K562 (cell line): ENCODE data around the gene PDCD6IP. TPM values are rescaled to one million over a fixed set of nuclear protein-coding genes. Genes with fewer than 3 reads are reported as not detected.

Experiments used
- ADNP ChIP-seq: fragments of 200-800 bp; sonication (Bioruptor generic); IDR thresholded peaks from 2 replicates; pipeline ENCODE4 v1.6.1; 2016; ENCODE audit warnings: missing genetic modification characterization, missing compliant biosample characterization
- ARID1B ChIP-seq: fragments of 450-650 bp; IDR thresholded peaks from 2 replicates; pipeline ENCODE4 v1.6.1; 2016; ENCODE audit warnings: antibody characterized with exemption, mild to moderate bottlenecking, inconsistent platforms
- DNMT1 ChIP-seq: fragments of 450-650 bp; IDR thresholded peaks from 2 replicates; pipeline ENCODE4 v1.6.1; 2016; ENCODE audit warnings: antibody characterized with exemption, mild to moderate bottlenecking
- NCOA1 ChIP-seq: fragments of 450-650 bp; IDR thresholded peaks from 2 replicates; pipeline ENCODE4 v1.6.1; 2016; ENCODE audit warnings: low read depth
- NCOA6 ChIP-seq: fragments of 450-650 bp; IDR thresholded peaks from 2 replicates; pipeline ENCODE4 v1.6.1; 2017; ENCODE audit warnings: mild to moderate bottlenecking
- NR3C1 ChIP-seq: sonication (generic); formaldehyde crosslinking; IDR thresholded peaks from 2 replicates; pipeline ENCODE4 v1.8.1; 2022; ENCODE audit warnings: missing genetic modification reagents
- ZBTB40 ChIP-seq, 2 experiments: fragments of 450-650 bp in 1 of 2; sonication (generic) in 1 of 2; formaldehyde crosslinking in 1 of 2; IDR thresholded peaks; 2 replicates each; pipeline versions ENCODE4 v1.7.1 to v1.9.0; 2016 to 2022; ENCODE audit warnings: inconsistent platforms in 1 of 2, mild to moderate bottlenecking in 1 of 2, missing genetic modification reagents in 1 of 2
- ZNF431 ChIP-seq: sonication (generic); formaldehyde crosslinking; IDR thresholded peaks from 2 replicates; pipeline ENCODE4 v1.8.0; 2022; ENCODE audit warnings: mild to moderate bottlenecking, missing genetic modification reagents
- ZNF561 ChIP-seq: fragments of 450-650 bp; formaldehyde crosslinking; conservative IDR thresholded peaks from 2 replicates; pipeline ENCODE4 v1.4.0; 2020; ENCODE audit warnings: mild to moderate bottlenecking, moderate library complexity
- polyA plus RNA-seq, 8 experiments: library from polyadenylated mRNA; depleted of rRNA in 4 of 8; stranded (reverse) in 5 of 8; unstranded in 3 of 8; fragments of >200 nt; fragmentation: Nextera tagmentation in 2 of 8; fragmentation: Illumina TruSeq in 1 of 8; extraction: Ambion mirVana in 2 of 8; extraction: Trizol in 1 of 8; gene quantifications; 2 replicates each; pipeline versions ENCODE4 v1.2.1 to v1.2.3, GENCODE V29; 2011 to 2014; ENCODE audit warnings: inconsistent platforms in 1 of 8, missing spikeins in 1 of 8
- total RNA-seq, 7 experiments: library from RNA; depleted of rRNA in 6 of 7; stranded (reverse); fragments of >200 nt in 6 of 7; fragmentation: Illumina TruSeq in 2 of 7; extraction: Trizol in 2 of 7; gene quantifications; 2 replicates each; pipeline versions ENCODE4 v1.2.1 to v1.2.3, GENCODE V29; 2011 to 2021; ENCODE audit warnings: low replicate concordance in 1 of 7
- TF ChIP-seq, protein P1 (sequence below): sonication (generic); formaldehyde crosslinking; IDR thresholded peaks from 2 replicates; pipeline ENCODE4 v1.8.1; 2022; ENCODE audit warnings: missing genetic modification reagents
- TF ChIP-seq, protein P2 (sequence below): fragments of 450-650 bp; formaldehyde crosslinking; IDR thresholded peaks from 2 replicates; pipeline ENCODE4 v1.4.0; 2022; ENCODE audit warnings: mild to moderate bottlenecking, moderate library complexity
- TF ChIP-seq, protein P3 (sequence below): fragments of 250-450 bp; sonication (Bioruptor Pico); IDR thresholded peaks from 2 replicates; pipeline ENCODE4 v1.5.0; 2021; ENCODE audit warnings: mild to moderate bottlenecking, borderline replicate concordance

Gene PDCD6IP
- total and polyA plus RNA-seq, 9 of the 15 experiments (the other 6 are each of a cell fraction or from before 2014, with no cell fraction given): 40.2 to 302 (median 122) TPM

GRCh38 chr3:33798418-33799201 lies at the start of gene PDCD6IP (continued):
- TF ChIP-seq ZBTB40 (IDR thresholded peaks at IDR 0.05) (peak; percentile 95), ZBTB40 (CRISPR knock-in tag; IDR thresholded peaks at IDR 0.05) (no peak), NR3C1 (no peak), NCOA6 (no peak), ADNP (tag) (no peak), NCOA1 (peak; percentile 92), ZNF561 (CRISPR knock-in tag) (no peak), ZNF431 (CRISPR knock-in tag) (peak; percentile 81), DNMT1 (no peak), ARID1B (peak; percentile 57; the same call in 1 of the 2 replicates)
- TF ChIP-seq, protein P1, sequence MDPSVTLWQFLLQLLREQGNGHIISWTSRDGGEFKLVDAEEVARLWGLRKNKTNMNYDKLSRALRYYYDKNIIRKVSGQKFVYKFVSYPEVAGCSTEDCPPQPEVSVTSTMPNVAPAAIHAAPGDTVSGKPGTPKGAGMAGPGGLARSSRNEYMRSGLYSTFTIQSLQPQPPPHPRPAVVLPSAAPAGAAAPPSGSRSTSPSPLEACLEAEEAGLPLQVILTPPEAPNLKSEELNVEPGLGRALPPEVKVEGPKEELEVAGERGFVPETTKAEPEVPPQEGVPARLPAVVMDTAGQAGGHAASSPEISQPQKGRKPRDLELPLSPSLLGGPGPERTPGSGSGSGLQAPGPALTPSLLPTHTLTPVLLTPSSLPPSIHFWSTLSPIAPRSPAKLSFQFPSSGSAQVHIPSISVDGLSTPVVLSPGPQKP (CRISPR knock-in tag): no peak
- TF ChIP-seq, protein P2, sequence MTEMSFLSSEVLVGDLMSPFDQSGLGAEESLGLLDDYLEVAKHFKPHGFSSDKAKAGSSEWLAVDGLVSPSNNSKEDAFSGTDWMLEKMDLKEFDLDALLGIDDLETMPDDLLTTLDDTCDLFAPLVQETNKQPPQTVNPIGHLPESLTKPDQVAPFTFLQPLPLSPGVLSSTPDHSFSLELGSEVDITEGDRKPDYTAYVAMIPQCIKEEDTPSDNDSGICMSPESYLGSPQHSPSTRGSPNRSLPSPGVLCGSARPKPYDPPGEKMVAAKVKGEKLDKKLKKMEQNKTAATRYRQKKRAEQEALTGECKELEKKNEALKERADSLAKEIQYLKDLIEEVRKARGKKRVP (CRISPR knock-in tag): 0 out of 2 replicates have a peak, but pooled peaks have one; percentile 23
- TF ChIP-seq, protein P3, sequence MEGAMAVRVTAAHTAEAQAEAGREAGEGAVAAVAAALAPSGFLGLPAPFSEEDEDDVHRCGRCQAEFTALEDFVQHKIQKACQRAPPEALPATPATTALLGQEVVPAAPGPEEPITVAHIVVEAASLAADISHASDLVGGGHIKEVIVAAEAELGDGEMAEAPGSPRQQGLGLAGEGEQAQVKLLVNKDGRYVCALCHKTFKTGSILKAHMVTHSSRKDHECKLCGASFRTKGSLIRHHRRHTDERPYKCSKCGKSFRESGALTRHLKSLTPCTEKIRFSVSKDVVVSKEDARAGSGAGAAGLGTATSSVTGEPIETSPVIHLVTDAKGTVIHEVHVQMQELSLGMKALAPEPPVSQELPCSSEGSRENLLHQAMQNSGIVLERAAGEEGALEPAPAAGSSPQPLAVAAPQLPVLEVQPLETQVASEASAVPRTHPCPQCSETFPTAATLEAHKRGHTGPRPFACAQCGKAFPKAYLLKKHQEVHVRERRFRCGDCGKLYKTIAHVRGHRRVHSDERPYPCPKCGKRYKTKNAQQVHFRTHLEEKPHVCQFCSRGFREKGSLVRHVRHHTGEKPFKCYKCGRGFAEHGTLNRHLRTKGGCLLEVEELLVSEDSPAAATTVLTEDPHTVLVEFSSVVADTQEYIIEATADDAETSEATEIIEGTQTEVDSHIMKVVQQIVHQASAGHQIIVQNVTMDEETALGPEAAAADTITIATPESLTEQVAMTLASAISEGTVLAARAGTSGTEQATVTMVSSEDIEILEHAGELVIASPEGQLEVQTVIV: no peak
